Measurements from ENCODE around the gene CKMT1B.
"Not testable (repeated sequence)": the region's sequence is repeated elsewhere in the genome, so short reads cannot be mapped to it uniquely, and the experiment has no call there.

The CKMT1B gene

DNA sequence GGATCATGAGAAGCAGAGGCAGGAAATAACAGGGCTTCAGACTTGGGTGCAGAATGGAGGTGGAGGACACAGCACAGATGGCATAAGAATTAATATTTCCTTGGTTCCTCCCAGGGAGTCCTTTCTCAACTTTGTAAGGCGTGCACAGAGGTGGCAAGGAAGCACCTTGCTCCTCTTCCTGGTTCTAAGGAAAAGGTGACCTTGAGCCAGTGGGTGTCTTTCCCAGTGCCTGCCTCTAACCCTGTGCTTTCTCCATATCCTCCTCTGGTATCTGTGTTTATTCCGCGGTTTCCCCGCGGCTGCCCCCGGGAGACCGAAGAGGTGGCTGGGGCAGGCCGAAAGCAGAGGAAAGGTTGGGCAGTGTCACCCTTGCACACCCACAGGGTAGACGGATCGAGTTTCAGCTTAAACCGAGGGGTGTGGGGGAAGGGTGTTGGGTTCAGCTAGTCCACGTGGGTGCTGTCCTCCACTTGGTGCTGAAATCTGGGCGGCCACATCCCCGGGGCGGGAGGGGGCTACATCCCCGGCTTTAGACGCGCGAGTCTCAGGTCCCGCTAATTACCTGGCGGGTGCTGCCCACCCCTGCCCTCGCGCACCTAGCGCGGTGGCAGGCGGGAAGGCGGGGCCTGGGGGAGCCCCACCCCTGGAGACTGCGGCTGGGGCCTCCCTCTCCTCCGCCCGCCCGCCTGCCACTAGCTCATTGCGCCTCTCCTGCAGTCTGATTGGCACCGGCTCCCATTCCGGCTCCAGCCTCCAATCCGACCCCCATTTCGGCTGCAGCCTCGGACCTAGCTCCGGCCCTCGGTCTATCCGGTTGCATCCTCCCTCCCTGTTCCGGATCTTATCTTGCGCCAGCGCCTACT is at the start of gene CKMT1B:
Gene CKMT1B (plus strand): TSS at position 700 of the 863 bp plus-strand sequence. CDS start 192 bp downstream, outside the sequence.
- not testable (repeated sequence) for H3K4me2 ChIP-seq (ENCODE audit: low read depth, low read length, poor library complexity, severe bottlenecking); H3K9me3 ChIP-seq (ENCODE audit: insufficient read depth, low read depth, low read length); H4K20me1 ChIP-seq (ENCODE audit: insufficient read depth, low read length, poor library complexity, severe bottlenecking); H3K4me1 ChIP-seq (ENCODE audit: insufficient read depth, low read length, poor library complexity, severe bottlenecking); H3F3A ChIP-seq (ENCODE audit: low read depth); H3K36me3 ChIP-seq (ENCODE audit: insufficient read depth, low read length); H3K9ac ChIP-seq (ENCODE audit: low read depth, low read length, poor library complexity, severe bottlenecking); H3K9me2 ChIP-seq (replicated peaks; ENCODE audit: low read depth, low read length); H2AFZ ChIP-seq (ENCODE audit: low read length); H3K27me3 ChIP-seq (ENCODE audit: insufficient read depth, low read length, poor library complexity, severe bottlenecking); H3K4me3 ChIP-seq (ENCODE audit: low read length, poor library complexity, severe bottlenecking); H3K79me2 ChIP-seq (ENCODE audit: insufficient read depth, low read length)

DNA sequence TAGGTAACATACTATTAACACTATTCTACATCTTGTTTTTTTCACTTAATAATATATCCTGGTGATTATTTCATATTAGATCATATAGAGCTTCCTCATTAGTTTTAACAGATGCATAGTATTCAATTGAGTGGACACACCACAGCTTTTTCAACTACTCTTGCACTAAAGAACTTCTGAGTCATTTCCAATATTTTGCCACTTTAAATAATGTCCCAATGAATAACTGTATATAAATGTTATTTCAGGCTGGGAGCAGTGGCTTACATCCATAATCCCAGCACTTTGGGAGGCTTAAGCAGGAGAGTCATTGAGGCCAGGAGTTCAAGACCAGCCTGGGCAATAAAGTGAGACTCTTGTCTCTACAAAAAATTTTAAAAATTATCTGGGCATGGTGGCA is 49.6 kb upstream of the CKMT1B start:
- no peaks in the 10 kb centered on the region for H3K4me1 ChIP-seq (ENCODE audit: insufficient read depth, low read length, poor library complexity, severe bottlenecking)
- H3K9ac ChIP-seq (ENCODE audit: low read depth, low read length, poor library complexity, severe bottlenecking): no peak overlapping the region
- no peak overlapping the region for H3K4me3 ChIP-seq (ENCODE audit: low read length, poor library complexity, severe bottlenecking)
- H3K4me2 ChIP-seq (ENCODE audit: low read depth, low read length, poor library complexity, severe bottlenecking): no peak overlapping the region
- no peak overlapping the region for H2AFZ ChIP-seq (ENCODE audit: low read length)
- H3K36me3 ChIP-seq (ENCODE audit: insufficient read depth, low read length): peaks cover 5% of the 10 kb centered on the region; the same call in 1 of the 2 replicates
- H3K9me3 ChIP-seq (ENCODE audit: insufficient read depth, low read depth, low read length): no peaks in the 10 kb centered on the region
- TF ChIP-seq EZH2phosphoT487 (IDR thresholded peaks at IDR 0.05; ENCODE audit: borderline replicate concordance): no peak
- TF ChIP-seq, protein P1, sequence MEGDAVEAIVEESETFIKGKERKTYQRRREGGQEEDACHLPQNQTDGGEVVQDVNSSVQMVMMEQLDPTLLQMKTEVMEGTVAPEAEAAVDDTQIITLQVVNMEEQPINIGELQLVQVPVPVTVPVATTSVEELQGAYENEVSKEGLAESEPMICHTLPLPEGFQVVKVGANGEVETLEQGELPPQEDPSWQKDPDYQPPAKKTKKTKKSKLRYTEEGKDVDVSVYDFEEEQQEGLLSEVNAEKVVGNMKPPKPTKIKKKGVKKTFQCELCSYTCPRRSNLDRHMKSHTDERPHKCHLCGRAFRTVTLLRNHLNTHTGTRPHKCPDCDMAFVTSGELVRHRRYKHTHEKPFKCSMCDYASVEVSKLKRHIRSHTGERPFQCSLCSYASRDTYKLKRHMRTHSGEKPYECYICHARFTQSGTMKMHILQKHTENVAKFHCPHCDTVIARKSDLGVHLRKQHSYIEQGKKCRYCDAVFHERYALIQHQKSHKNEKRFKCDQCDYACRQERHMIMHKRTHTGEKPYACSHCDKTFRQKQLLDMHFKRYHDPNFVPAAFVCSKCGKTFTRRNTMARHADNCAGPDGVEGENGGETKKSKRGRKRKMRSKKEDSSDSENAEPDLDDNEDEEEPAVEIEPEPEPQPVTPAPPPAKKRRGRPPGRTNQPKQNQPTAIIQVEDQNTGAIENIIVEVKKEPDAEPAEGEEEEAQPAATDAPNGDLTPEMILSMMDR (conservative IDR thresholded peaks at IDR 0.05; ENCODE audit: low read length): no peak
- no peaks in the 10 kb centered on the region for H3K79me2 ChIP-seq (ENCODE audit: insufficient read depth, low read length)
- no peaks in the 10 kb centered on the region for H3K9me2 ChIP-seq (replicated peaks; ENCODE audit: low read depth, low read length)
- H3F3A ChIP-seq (ENCODE audit: low read depth): no peaks in the 10 kb centered on the region
- no peaks in the 10 kb centered on the region for H3K27me3 ChIP-seq (ENCODE audit: insufficient read depth, low read length, poor library complexity, severe bottlenecking)
- H4K20me1 ChIP-seq (ENCODE audit: insufficient read depth, low read length, poor library complexity, severe bottlenecking): no peaks in the 10 kb centered on the region

DNA sequence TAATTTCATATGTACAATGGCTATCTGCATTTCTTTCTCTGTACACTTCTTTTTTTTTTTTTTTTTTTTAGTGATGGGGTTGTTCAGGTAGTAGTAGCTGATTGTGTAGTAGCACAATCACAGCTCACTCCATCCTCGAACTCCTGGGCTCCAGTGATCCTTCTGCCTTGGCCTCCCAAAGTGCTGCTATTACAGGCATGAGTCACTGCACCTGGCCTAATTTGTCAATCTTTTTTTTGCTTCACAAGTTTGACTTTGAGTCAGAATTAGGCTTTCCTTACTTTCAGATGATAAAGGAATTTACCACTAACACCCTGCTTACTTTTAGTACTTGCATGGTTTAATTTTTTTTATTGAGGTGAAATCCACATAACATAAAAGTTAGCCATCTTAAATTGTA is 48.4 kb upstream of the CKMT1B start:
- Histone ChIP-seq H3K4me3 (ENCODE audit: low read length, poor library complexity, severe bottlenecking) (no peak overlapping the region), H3K36me3 (ENCODE audit: insufficient read depth, low read length) (peaks cover 5% of the 10 kb centered on the region; the same call in 1 of the 2 replicates), H3K4me1 (ENCODE audit: insufficient read depth, low read length, poor library complexity, severe bottlenecking) (no peaks in the 10 kb centered on the region), H2AFZ (ENCODE audit: low read length) (no peak overlapping the region), H3K9me2 (replicated peaks; ENCODE audit: low read depth, low read length) (no peaks in the 10 kb centered on the region), H3K4me2 (ENCODE audit: low read depth, low read length, poor library complexity, severe bottlenecking) (no peak overlapping the region), H3K9me3 (ENCODE audit: insufficient read depth, low read depth, low read length) (no peaks in the 10 kb centered on the region), H3F3A (ENCODE audit: low read depth) (no peaks in the 10 kb centered on the region), H3K9ac (ENCODE audit: low read depth, low read length, poor library complexity, severe bottlenecking) (no peak overlapping the region), H3K79me2 (ENCODE audit: insufficient read depth, low read length) (no peaks in the 10 kb centered on the region), H3K27me3 (ENCODE audit: insufficient read depth, low read length, poor library complexity, severe bottlenecking) (no peaks in the 10 kb centered on the region), H4K20me1 (ENCODE audit: insufficient read depth, low read length, poor library complexity, severe bottlenecking) (no peaks in the 10 kb centered on the region)
- TF ChIP-seq, protein P1 (conservative IDR thresholded peaks at IDR 0.05; ENCODE audit: low read length): no peak
- TF ChIP-seq EZH2phosphoT487 (IDR thresholded peaks at IDR 0.05; ENCODE audit: borderline replicate concordance): no peak

Measured in Loucy (cell line).